ENCODE measurements around the gene APP. TPM values are rescaled to one million over a fixed set of nuclear protein-coding genes. Genes with fewer than 3 reads are reported as not detected.

The APP gene
- total RNA-seq, 1 donor, result 404 TPM

DNA sequence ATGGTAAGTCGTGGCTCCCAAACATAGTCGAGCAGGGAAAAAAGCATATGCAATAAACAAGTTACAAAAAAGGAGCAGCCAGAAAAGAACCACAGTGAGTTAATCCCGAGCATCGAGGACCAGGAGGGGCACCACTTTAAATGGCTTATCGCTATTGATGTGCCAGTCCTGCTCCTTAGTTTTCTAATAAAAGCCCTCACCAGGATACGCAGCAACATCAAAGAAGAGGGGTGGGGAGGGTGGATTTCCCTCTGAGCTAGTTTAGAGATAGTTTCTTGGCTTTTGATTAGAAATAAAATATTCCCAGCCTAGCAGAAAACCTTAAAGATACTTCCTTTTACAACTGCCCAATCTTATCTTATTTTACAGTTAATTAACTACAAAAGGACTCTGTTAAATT, 265.4 kb downstream of the APP start:
- TF ChIP-seq, protein P1, sequence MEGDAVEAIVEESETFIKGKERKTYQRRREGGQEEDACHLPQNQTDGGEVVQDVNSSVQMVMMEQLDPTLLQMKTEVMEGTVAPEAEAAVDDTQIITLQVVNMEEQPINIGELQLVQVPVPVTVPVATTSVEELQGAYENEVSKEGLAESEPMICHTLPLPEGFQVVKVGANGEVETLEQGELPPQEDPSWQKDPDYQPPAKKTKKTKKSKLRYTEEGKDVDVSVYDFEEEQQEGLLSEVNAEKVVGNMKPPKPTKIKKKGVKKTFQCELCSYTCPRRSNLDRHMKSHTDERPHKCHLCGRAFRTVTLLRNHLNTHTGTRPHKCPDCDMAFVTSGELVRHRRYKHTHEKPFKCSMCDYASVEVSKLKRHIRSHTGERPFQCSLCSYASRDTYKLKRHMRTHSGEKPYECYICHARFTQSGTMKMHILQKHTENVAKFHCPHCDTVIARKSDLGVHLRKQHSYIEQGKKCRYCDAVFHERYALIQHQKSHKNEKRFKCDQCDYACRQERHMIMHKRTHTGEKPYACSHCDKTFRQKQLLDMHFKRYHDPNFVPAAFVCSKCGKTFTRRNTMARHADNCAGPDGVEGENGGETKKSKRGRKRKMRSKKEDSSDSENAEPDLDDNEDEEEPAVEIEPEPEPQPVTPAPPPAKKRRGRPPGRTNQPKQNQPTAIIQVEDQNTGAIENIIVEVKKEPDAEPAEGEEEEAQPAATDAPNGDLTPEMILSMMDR (IDR thresholded peaks at IDR 0.05; ENCODE audit: insufficient read depth, low read length), result no peak
- H3K4me3 ChIP-seq (ENCODE audit: low read depth, low read length), result no peak overlapping the region
- no peak for DNase-seq (ENCODE audit: low read depth)

- TF ChIP-seq, protein P1 (IDR thresholded peaks at IDR 0.05; ENCODE audit: insufficient read depth, low read length), result no peak
- no peak overlapping the region for H3K4me3 ChIP-seq (ENCODE audit: low read depth, low read length)
- no peak for DNase-seq (ENCODE audit: low read depth)
These were observed 266.4 kb downstream of the APP start for GRCh38 chr21:25904044-25904695.

DNA sequence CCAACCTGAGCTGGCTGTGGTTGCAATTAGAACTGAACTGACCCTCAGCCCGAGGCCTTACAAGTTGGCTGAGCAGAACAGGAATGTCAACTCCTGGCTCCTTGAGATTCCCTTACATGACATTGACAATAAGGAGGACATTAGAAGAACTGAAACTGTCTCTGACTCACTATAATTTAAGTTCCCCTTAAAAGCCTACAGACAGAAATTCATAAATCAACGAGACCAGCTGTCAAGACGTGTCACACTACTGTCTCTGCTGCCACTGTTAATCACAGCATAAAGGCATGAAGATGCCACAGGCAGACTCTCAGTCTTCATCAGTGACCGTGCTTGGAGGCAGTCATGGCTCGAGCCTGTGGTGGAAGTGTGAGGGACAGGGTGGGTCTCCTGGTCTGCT, 267.0 kb downstream of the APP start:
- DNase-seq (ENCODE audit: low read depth), result no peak
- TF ChIP-seq, protein P1 (IDR thresholded peaks at IDR 0.05; ENCODE audit: insufficient read depth, low read length), result no peak
- H3K4me3 ChIP-seq (ENCODE audit: low read depth, low read length), result no peak overlapping the region

- TF ChIP-seq, protein P1 (IDR thresholded peaks at IDR 0.05; ENCODE audit: insufficient read depth, low read length), result no peak
- DNase-seq (ENCODE audit: low read depth), result no peak
These were observed 269.1 kb downstream of the APP start for GRCh38 chr21:25901330-25901979.

DNA sequence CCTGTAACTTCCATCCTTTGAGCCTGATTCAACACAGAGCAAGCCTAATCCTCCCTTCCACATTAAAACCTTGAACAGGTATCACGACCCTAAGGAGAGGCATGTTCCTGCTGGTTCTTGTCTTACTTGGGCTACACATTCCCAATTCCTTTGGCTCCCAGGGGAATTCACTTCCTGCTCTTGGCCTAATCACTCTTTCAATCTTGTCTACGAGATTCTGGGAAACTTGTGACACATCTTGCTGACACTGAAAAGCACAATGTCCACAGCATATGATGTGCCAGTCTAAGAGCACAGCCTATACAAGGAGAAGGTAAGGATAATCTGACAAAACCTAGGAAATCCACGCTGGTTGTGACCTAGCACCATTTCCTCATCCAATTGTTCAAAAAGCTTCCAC, 271.9 kb downstream of the APP start:
- TF ChIP-seq, protein P1 (IDR thresholded peaks at IDR 0.05; ENCODE audit: insufficient read depth, low read length), result no peak
- H3K4me3 ChIP-seq (ENCODE audit: low read depth, low read length), result no peak overlapping the region
- DNase-seq (ENCODE audit: low read depth), result peak; percentile 24

More at GRCh38 chr21:25901330-25901979, 269.1 kb downstream of the APP start:
- H3K4me3 ChIP-seq (ENCODE audit: low read depth, low read length), result no peak overlapping the region

GRCh38 chr21:25897383-25897782, 273.2 kb downstream of the APP start:
- H3K4me3 ChIP-seq (ENCODE audit: low read depth, low read length), result no peak overlapping the region

More at GRCh38 chr21:25897383-25897782, 273.2 kb downstream of the APP start:
- no peak for DNase-seq (ENCODE audit: low read depth)
- TF ChIP-seq, protein P1 (IDR thresholded peaks at IDR 0.05; ENCODE audit: insufficient read depth, low read length), result no peak
